Measurements from ENCODE around the gene MS4A8. TPM values are rescaled to one million over a fixed set of nuclear protein-coding genes. Genes with fewer than 3 reads are reported as not detected.

The MS4A8 gene
- total RNA-seq, 1 experiment from 2014 or later: not detected

DNA sequence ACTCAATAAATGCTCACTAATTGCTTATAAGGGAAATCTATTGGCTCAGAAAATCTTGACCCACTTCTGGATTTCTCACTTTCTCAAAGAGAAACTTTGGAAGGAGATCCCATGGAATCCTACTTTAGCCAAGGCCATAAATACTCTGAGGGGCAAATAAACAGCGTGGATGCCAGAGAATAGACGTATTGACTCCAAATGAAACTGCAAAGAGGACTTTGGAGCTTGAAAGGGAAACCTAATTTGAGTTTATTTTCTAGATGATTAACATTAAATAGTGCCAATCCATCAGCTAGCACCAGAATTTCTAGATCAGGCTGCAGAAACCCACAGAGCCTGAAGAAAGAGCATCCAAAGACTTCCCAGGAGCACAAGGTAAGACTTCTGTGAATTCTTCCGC, 25.0 kb downstream of the MS4A8 start, which contains the start of gene MS4A18:
MS4A18 (plus strand) TSS at position 301 of the 400 bp plus-strand sequence.
- H3K4me3 Mint-ChIP-seq: no peak within 1 kb of the TSS
- Histone ChIP-seq H3K56ac (ENCODE audit: insufficient read length, low read depth, low read length) (no peak within 1 kb of the TSS), H3K27me3 (ENCODE audit: insufficient read depth, low read length) (no peaks in the 10 kb centered on the region), H4K8ac (replicated peaks; ENCODE audit: insufficient read length, low read depth, low read length) (no peak within 1 kb of the TSS), H2BK5ac (ENCODE audit: insufficient read length, low read length) (no peak within 1 kb of the TSS), H2AFZ (ENCODE audit: low read length) (no peak within 1 kb of the TSS), H3K9ac (ENCODE audit: extremely low read depth, insufficient read length, low read length) (no peak within 1 kb of the TSS), H3K23me2 (ENCODE audit: insufficient read length, low read depth, low read length, poor library complexity, severe bottlenecking) (no peaks in the 10 kb centered on the region), H3K4me1 (ENCODE audit: insufficient read depth, low read length) (no peaks in the 10 kb centered on the region), H2BK20ac (ENCODE audit: low read depth, low read length, poor library complexity, severe bottlenecking) (no peak within 1 kb of the TSS), H3K4me2 (ENCODE audit: insufficient read depth, insufficient read length, low read length) (no peak within 1 kb of the TSS), H2BK120ac (ENCODE audit: low read depth, low read length, poor library complexity, severe bottlenecking) (no peak within 1 kb of the TSS), H3K18ac (ENCODE audit: insufficient read length, low read depth, low read length) (no peak within 1 kb of the TSS), H2BK12ac (ENCODE audit: insufficient read length, low read depth, low read length) (no peak within 1 kb of the TSS), H3K9me3 (ENCODE audit: control insufficient read depth, low read depth, low read length) (no peaks in the 10 kb centered on the region), H3T11ph (ENCODE audit: low read length) (no peak within 1 kb of the TSS), H4K5ac (ENCODE audit: insufficient read length, low read depth, low read length) (no peak within 1 kb of the TSS), H2BK15ac (ENCODE audit: low read depth, low read length) (no peak within 1 kb of the TSS), H3K23ac (ENCODE audit: insufficient read length, low read depth, low read length) (no peak within 1 kb of the TSS), H3K27ac (ENCODE audit: insufficient read length, low read depth, low read length) (no peak within 1 kb of the TSS), H3K4ac (ENCODE audit: low read depth, low read length) (no peak within 1 kb of the TSS), H3K79me2 (ENCODE audit: insufficient read depth, low read length) (no peaks in the 10 kb centered on the region), H4K91ac (ENCODE audit: insufficient read length, low read depth, low read length) (no peak within 1 kb of the TSS), H3K14ac (ENCODE audit: insufficient read depth, low read length) (no peak within 1 kb of the TSS), H3K79me1 (ENCODE audit: insufficient read depth, low read depth, low read length, poor library complexity, severe bottlenecking) (no peaks in the 10 kb centered on the region), H4K20me1 (ENCODE audit: control insufficient read depth, insufficient read depth, insufficient read length) (no peaks in the 10 kb centered on the region), H2AK5ac (ENCODE audit: insufficient read length, low read length) (no peak within 1 kb of the TSS)
- H3K9me3 Mint-ChIP-seq: peaks cover under 1 to 1% of the 10 kb centered on the region in 2 experiments; a peak in 2 of 5 replicates
- no peak for DNase-seq
- H3K27ac Mint-ChIP-seq: no peak within 1 kb of the TSS
- H3K4me1 Mint-ChIP-seq: peaks cover 10% of the 10 kb centered on the region in 2 experiments; a peak in 2 of 4 replicates
- no peaks in the 10 kb centered on the region for H3K36me3 Mint-ChIP-seq (ENCODE audit: insufficient read depth in 1 of 3, low read depth in 3 of 3)
- WGBS (ENCODE audit: extremely low coverage, insufficient read length, low lambda C conversion rate): no CpG with 5 or more reads among the region's 3 CpGs
- H3K27me3 Mint-ChIP-seq (ENCODE audit: low read depth): peaks cover 16% of the 10 kb centered on the region
- TF ChIP-seq, protein P1, sequence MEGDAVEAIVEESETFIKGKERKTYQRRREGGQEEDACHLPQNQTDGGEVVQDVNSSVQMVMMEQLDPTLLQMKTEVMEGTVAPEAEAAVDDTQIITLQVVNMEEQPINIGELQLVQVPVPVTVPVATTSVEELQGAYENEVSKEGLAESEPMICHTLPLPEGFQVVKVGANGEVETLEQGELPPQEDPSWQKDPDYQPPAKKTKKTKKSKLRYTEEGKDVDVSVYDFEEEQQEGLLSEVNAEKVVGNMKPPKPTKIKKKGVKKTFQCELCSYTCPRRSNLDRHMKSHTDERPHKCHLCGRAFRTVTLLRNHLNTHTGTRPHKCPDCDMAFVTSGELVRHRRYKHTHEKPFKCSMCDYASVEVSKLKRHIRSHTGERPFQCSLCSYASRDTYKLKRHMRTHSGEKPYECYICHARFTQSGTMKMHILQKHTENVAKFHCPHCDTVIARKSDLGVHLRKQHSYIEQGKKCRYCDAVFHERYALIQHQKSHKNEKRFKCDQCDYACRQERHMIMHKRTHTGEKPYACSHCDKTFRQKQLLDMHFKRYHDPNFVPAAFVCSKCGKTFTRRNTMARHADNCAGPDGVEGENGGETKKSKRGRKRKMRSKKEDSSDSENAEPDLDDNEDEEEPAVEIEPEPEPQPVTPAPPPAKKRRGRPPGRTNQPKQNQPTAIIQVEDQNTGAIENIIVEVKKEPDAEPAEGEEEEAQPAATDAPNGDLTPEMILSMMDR (conservative IDR thresholded peaks at IDR 0.05): no peak
